Nucleus accumbens (tissue), 56 donors: ENCODE results near the gene PPT2.

Source experiments
- DNase-seq, 56 donors: peaks; one replicate each; lab custom pipeline; 2025; lab: John Stamatoyannopoulos, UW

Gene PPT2, protein sequence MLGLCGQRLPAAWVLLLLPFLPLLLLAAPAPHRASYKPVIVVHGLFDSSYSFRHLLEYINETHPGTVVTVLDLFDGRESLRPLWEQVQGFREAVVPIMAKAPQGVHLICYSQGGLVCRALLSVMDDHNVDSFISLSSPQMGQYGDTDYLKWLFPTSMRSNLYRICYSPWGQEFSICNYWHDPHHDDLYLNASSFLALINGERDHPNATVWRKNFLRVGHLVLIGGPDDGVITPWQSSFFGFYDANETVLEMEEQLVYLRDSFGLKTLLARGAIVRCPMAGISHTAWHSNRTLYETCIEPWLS

DNA sequence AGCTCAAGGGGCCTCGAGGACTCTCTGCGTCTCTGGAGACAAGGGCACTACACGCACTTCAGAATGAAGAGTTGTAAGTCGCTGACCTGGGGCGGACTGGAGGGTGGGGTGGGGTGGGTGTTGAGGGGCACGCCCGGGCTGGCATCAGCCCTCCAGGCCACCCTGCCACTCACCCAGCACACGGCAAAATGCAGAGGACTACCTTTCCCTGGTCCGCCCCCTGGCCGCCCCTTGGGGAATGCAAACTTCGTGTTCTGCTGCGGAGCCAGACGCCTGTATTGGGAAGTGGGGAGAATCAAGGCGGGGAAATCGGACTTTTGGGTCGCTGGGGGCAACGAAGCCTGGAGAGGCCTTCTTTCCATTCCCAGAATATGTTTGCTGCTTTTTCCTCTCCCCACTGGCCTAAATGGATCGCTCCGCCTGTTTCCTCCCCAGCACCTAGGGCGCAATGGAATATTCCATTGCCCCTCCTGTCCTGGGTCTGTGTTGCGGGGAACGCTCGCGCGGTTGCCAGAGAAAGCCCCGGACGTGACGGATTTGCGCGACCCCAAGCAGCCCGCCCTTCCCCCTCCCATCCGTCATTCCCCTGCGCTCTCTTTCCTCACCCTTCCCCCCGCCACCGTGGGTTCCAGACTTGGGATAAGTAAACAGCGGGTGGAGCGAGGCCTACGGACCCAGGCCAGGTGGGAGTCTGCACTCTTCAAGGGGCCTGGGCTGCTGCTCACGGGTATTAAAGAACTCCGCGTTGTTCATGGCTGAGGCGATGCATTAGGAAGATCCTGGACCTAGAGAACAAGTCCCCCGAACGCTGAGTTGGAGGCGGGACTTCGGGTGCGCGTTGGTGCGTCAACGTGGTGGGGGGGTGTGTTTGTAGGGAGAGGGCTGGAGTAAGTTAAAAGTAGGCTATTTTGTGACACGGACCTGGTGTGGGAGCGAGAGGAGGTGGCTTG lies at the start of gene PPT2:
PPT2 (plus strand) TSS at position 578 of the 950 bp plus-strand sequence. CDS start 454 bp downstream, outside the sequence.
- DNase-seq: peak; percentile 41 to 96 (median 86)

DNA sequence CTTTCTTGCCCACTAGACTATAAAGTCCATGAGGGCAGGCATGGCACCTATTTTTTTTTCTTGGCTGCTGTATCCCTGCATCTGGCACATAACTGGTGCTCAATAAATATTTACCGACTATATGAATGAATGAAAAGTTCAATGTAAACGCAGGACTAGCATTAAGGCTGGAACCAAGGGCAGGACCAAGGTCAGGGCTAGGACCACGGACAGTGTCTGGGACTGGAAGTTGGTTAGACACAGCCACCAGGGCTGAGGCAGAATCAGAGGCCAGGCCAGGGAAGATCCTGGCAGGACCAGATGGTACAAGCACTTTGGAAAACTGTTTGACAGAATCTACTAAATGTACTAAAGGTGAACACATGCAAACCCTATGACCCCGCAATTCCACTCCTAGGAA lies 48.5 kb upstream of the PPT2 start:
- no peak for DNase-seq

DNA sequence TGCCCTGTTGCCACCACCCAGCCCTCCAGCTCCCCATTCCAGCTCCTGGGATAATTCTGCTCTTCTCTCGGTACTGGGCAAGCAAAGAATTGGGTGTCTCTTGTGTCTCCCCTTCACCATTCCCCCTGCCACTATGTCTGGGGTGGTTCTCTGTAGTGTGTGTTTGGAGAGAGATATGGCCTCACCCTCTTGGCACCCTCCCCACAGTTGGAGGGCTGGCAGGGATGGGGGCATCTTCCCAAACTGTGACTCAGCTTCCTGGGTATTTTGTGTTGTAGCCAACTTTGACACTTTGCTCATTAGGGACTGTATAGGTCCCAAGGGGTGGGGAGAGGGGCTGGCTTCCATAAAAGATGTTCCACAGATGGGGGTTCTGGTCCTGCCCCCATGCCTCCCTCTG lies 46.5 kb upstream of the PPT2 start:
- DNase-seq: no peak

DNA sequence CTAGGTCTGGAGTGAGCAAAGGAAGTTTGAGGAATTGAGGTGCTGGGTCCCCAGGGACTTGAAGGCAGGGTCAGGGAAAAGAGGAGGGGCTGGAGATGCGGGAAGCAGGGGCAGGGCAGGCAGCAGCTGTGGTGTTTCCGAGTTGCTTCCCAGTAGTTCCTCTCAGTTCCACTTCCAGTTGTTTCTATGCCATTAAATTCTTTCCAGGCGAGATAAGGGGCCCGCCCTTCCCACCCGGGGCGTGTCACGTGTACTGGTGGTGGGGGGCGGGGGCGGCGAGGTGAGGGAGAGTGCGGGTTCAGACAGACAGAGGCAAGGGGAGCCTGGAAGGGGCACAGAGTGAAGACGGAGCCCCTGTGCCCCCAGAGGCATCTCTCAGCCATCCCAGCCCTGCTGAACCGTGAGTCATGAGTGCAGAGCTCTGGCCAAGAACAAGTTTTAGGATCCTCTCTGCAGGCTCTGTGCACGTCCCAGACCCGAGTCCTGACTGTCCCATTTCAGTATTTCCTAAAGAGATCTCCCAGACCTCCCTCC lies 45.8 kb upstream of the PPT2 start:
- DNase-seq: peak in 1 of 56 donors; percentile 19

DNA sequence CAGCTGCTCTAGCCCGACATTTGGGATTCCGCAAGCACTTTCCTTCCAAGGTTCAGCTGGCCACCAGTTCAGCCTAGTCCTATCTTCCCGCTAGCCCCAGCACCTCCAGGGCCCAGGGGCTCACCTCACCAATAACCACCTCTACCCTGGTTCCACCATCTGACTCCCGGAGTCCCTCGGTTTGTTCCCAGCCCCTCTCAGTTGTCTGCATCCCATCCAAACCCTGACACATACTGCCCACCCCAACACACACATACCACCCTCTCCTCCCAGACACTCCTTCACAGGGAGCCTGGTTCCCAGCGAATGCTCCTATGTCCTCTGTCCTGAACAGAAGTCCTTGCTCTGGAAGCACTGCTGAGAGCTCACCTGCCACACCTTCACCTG lies 45.2 kb upstream of the PPT2 start:
- DNase-seq: no peak

DNA sequence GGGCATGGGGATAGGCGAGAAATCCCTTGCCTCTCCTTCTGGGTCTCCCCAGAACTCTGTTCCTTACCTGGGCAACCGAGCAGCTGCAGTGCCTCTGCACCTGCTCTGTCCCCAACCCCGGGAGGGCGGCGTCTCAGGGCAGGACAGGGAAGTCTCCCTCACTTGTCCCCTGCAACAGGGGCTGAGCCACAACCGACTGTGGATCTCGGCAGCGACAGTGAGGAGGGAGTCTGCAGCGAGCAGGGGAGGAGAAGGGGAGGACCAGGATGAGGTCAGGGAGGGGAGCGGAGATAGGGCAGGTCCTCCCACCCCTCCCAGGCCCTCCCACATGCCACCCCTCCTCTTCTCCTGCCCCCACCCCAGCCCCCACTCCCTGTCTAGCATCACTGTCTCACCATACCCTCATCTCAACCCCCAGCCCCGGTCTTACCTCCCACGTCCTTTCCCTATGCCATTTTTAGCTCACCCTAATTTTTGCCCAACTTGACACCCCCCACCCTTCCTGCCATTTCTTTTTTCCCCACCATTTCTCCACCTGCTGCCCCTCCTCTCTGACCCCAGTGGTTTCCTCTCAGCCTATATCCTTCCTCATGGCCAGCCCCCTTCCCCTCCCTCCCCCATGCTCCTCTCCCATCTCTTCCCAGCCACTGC lies 44.7 kb upstream of the PPT2 start, which contains the start of gene TNXB:
TNXB (minus strand) TSS at position 225 of the 651 bp plus-strand sequence. CDS start 11,140 bp downstream, outside the sequence.
- DNase-seq: peak in 1 of 56 donors; percentile 25

DNA sequence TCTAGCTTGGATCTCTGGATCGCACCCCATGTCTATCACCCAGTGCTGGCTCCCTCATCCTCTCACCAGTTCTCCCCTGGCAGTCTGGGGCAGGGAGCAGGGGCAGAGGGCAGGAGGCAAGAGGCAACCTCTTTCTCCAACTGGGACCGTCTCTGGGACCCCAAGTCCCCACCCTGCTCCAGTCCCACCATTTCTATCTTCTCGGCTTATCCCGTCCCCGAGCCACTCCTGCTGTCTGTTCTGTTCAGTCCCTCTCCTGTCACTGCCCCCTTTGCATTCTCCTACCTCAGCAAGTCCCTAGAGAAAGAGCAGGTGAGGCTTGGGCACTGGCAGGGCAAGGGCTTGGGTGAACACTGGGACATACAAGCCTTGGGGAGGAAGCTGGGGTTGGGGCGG lies 44.2 kb upstream of the PPT2 start:
- no peak for DNase-seq

DNA sequence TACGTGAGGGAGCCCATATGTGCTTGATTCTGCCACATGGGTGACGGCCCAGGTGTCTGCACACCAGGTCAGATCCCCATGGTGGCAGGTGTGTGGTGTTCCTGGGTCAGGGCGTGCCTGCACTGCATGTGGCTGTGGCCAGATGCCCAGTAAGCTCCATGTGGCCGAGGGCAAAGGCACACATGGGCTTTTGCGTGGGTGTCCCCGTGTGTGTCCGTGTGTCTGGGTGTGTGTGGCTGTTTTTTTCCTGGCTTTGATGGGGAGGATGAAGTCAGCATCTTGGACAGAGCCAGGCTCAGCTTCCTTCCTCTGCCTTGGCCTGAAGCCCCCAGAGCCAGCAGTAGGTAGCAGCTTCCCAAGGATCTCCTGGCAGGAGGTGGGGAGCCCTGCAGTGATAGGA lies 43.3 kb upstream of the PPT2 start:
- no peak for DNase-seq

DNA sequence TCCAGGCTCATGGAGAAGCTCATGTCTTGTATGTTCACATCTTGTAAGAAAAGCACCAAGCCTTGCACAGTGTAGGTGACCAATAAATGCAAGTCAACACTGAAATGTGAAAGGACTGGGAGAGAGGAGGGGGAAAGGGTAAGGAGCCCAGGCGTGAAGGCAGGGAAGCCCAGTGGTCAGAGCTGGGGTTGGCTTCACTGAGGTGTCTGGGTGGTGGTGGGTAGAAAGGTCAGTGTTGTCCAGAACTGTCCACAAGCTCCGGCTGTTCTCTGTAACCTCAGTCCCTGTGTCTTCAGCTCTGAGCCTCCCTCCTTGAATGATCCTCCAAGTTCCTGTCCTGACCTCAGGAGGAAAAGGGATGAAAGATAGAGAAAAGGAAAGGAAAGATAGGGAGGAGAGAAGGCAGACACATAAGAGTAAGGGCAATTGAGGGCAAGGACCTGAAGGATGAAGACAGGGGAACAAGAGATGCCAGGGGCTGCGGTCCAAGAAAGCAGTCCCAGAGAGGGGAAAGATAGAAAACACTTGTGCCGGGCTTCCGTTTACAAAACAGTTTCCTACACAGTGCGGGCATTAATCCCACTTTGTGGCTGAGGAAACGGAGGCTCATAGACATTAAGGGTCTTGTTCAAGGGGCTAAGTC lies 42.4 kb upstream of the PPT2 start:
- no peak for DNase-seq

DNA sequence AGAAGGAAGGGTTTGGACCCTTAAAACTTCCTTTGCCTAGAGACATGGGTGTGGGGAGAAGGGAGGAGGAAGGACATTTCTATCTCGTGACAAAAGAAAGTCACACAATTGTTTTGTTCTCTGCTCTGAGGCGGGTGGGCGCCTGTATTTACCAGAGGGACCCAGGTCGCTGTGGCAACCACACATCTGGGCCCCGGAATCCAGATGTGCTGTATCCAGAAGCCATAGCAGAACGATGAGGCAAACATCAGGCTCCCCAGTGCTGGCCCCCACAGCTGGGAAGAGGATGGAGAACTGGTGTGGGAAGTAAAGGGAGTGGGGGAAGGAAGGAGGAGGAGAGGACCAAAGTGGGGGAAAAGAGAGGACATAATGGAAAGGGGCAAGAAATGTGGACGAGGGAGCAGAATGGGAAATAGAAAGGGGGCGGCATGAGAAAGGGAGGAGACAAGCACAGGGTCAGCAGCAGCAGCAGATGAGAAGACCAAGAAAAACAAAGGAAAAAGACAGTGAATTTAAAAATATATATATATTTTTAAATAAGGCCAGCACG lies 41.4 kb upstream of the PPT2 start:
- no peak for DNase-seq

DNA sequence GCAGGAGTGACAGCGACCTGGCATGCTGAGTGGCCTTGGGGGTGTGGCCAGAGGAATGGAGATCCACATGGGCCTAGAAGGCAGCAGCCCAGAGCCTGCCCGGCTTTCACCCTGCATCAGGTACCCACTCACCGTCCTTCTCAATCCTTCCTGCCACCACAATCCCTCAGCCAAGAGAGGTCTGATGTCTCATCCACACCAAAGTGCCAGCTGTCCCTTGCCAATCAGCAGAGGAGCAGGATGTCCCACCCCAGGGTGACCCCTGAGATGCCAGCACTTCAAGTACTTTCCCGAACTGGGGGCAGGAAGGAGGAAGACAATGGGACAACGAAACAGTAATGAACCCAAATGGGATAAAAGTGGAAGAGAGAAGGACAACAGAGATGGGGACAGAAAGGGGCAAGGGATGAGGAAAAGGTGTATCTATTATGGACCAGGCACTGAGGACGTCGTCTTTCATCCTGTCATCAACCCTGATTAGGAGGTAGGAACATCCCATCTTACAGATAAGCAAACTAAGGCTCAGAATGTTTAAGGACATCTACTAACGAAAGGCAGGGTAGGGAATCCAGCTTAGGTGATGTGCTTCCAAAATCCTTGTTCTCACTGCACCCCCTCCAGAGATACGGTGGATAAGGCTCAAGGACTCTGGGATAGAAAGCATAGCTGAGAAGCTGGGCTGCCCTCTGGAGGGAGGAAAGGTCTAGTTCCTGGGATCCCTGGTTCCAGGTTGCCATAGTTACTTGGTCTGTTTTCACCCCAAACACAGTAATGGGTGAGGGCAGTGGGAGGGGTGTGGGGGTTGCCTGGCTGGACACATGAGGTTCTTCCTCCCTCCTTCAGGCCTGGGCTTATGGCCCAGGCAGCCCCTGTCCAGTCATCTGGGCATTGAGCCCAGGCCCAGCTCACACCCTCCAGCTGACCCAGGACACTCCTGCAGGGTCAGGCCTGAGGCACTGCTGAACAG lies 40.3 kb upstream of the PPT2 start:
- peak in 44 of 56 donors; percentile 5 to 76 (median 41) for DNase-seq

DNA sequence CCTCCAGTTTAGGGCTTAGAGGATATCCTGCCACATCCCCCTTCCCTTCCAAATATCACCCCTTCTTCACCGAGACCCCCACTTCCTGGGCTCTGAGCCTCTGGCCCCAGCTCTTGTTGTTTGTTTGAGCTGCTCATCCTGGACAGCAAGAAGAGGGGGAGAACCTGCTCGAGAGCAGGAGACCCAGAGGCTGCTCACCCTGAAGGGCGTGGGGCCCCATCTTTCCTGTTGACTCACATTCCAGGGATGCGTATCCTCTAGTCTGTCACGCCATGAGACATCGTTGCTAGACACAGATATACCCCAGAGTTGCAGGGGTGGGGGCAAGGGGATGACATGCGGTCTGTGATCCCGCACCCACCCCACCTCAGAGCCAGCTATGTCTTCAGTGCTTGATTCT lies 39.1 kb upstream of the PPT2 start:
- no peak for DNase-seq

DNA sequence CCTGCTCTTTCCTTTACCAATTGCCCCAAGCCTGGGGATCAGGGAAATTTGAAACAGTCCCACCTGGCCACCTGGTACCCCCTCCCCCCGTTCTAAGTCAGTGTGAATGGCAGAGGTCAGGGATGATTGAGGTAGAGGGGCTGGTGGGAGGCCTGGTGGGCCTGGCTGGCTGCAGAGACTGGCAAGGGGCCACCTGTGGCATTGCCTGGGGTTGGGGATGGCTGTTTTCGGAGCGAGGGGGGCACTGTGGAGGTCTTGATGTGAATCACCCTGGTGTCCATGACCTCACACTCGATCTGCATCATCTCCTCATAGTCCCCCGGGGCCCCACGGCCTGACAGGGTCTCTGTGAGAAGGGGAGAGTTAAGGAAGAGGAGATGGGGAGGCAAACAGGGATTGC lies 38.3 kb upstream of the PPT2 start:
- no peak for DNase-seq

DNA sequence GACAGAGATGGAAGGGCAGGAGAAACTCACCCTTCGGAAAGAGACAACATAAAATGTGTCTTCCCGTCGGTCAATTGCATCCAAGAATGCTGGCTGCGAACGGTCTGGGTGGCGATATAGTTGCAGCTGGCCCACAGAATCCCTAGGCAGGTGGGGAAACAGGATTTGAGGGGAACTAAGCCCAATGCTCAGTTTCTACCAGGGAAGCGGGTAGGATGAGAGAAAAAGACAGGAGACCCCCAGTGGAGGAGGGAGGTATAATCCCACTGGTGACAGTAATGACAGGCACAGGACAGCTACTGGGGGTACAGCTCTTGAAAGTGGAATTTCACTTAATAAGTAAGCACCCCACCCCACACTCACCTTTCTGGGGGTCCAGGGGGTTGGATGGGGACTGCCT lies 37.3 kb upstream of the PPT2 start:
- DNase-seq: no peak

DNA sequence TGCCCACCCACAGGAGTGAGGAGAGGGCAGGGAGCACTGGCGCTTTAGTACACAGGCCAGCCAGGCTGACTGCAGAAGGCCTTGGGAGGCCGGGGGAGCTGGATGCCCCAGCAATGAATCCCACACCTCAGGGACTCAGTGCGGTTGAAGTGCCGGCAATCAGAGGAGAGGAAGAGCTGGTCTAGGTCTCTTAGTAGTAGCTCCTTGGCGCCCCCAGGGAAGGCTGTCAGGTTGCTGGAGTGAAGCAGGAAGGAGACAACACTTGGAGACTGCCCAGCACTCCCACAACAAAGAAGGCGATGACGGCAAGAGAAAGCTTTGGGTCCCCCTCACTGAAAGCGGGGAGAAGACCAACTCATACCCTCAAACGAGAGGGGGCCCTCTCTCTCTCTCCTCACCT lies 36.5 kb upstream of the PPT2 start:
- DNase-seq: no peak

DNA sequence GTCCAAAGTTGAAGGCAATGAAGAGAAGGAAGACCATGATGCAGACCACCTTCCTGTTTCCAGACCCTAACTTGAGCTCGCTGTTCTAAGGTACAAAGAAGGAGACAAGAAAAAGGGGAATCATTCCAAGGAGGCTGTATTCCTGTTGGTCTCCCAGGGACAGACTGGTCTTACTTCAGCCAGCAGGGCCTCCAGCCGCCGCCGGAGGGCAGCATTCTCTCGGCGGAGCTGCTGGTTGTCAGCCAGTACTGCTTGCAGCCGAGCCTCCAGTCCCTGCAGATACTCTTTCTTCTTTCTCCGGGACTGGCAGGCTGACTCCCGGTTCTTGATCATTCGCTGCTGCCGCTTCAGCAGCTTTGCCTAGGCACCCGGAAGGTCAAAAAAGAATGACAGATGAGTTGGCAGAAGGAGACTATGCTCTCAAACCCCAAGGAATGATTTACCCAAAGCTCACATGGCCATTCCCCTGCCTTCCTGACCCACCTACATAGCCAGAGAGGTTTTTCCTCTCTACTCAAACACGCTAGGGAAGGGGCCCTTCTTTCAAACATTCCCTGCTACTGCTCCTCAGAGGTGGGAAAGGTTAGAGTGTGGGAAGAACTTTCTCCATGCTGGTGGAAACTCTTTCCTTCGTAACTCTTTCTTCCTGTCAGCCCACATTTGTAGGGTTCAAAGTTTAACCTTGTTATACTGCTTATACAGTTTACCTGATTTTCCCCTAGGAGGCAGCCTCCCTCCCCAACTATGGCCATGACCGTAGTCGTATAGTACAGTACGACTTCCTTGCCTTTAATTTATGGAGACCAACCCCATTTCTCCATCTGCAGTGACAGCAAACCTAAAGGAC lies 34.9 kb upstream of the PPT2 start:
- peak; percentile 14 to 92 (median 70) for DNase-seq

DNA sequence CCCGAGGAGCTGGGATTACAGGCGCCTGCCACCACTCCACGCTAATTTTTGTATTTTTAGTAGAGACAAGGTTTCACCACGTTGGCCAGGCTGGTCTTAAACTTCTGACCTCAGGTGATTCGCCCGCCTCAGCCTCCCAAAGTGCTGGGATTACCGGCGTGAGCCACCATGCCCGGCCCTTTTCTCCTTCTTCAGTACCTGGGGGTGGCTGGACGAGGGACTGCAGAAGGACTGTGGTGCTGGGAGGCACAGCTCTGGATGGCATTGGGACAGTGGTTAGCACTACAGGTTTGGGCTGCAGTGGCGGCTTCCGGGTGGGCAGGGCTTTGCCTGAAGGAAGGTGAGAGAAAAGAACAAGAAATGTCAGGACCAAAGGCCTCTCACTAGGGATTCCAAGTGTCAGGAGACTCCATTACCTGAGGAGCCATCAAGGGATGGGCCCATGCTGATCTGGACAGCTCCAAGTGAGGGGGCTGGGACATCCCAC lies 33.3 kb upstream of the PPT2 start:
- DNase-seq: no peak

DNA sequence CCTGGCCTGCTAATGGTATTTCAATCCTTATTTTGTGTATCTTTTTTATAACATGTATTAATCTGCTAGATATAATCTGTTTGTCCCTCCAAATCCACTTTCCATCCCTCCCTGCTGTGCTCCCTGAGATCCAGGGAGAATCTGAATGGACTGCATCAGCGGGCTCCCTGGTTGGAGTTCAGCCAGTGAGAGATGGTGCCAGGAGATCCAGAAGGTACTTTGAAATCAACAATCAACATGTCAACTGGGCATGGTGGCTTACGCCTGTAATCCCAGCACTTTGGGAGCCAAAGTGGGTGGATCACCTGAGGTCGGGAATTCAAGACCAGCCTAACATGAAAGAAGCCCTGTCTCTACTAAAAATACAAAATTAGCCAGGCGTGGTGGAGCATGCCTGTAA lies 30.3 kb upstream of the PPT2 start:
- DNase-seq: no peak
